ENCODE results near the gene WDFY1. TPM values are rescaled to one million over a fixed set of nuclear protein-coding genes. Genes with fewer than 3 reads are reported as not detected.

Gene WDFY1
- total RNA-seq, 2 experiments from 2014 or later = 33.3 to 45.3 TPM

DNA sequence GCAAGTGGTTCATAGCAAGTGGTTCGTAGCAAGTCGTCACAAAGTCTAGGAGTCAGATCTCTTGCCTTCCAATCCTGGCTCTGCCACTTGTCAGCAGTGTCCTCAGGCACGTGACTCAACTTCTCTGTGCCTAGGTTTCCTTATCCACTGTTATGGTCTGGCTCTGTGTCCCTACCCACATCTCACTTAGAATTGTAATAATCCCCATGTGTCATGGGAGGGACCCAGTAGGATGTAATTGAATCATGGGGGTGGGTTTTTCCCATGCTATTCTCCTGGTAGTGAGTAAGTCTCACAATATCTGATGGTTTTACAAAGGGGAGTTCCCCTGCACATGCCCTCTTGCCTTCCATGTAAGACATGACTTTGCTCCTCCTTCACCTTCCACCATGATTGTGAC lies 55.9 kb downstream of the WDFY1 start:
- H3K27ac ChIP-seq (ENCODE audit: low read depth, low read length, poor library complexity, severe bottlenecking) = no peak overlapping the region
- ChIA-PET CTCF (ENCODE audit: unreplicated experiment) (no interaction called here), POLR2A (no interaction called here)
- H3K9me3 ChIP-seq (ENCODE audit: low read length) = no peaks in the 10 kb centered on the region
- no peaks in the 10 kb centered on the region for H3K9me2 ChIP-seq (ENCODE audit: insufficient read depth, low read length)
- H4K20me1 ChIP-seq (ENCODE audit: insufficient read depth, low read length) = no peaks in the 10 kb centered on the region
- H2AFZ ChIP-seq (ENCODE audit: low read length) = no peak overlapping the region
- no peak for DNase-seq (ENCODE audit: low spot score)
- peaks cover 28% of the 10 kb centered on the region for H3K36me3 ChIP-seq (ENCODE audit: insufficient read depth, low read length)
- H3K4me2 ChIP-seq (ENCODE audit: low read length) = no peak overlapping the region
- H3K79me2 ChIP-seq (ENCODE audit: insufficient read depth, low read depth, low read length) = no peaks in the 10 kb centered on the region
- intact Hi-C loops (cut with micrococcal nuclease; ENCODE audit: unreplicated experiment) = no loop called here
- peaks cover 28% of the 10 kb centered on the region for H3K4me1 ChIP-seq (ENCODE audit: insufficient read depth, low read length, poor library complexity, severe bottlenecking)
- TF ChIP-seq EZH2phosphoT487 (IDR thresholded peaks at IDR 0.05; ENCODE audit: borderline replicate concordance, low read depth, low read length) = no peak
- TF ChIP-seq, protein P1, sequence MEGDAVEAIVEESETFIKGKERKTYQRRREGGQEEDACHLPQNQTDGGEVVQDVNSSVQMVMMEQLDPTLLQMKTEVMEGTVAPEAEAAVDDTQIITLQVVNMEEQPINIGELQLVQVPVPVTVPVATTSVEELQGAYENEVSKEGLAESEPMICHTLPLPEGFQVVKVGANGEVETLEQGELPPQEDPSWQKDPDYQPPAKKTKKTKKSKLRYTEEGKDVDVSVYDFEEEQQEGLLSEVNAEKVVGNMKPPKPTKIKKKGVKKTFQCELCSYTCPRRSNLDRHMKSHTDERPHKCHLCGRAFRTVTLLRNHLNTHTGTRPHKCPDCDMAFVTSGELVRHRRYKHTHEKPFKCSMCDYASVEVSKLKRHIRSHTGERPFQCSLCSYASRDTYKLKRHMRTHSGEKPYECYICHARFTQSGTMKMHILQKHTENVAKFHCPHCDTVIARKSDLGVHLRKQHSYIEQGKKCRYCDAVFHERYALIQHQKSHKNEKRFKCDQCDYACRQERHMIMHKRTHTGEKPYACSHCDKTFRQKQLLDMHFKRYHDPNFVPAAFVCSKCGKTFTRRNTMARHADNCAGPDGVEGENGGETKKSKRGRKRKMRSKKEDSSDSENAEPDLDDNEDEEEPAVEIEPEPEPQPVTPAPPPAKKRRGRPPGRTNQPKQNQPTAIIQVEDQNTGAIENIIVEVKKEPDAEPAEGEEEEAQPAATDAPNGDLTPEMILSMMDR (conservative IDR thresholded peaks at IDR 0.05; ENCODE audit: low read length) = no peak
- BruUV-seq (replicated peaks) = no TSS peak
- no peak overlapping the region for H3K4me3 ChIP-seq (ENCODE audit: low read depth, low read length, poor library complexity, severe bottlenecking)

DNA sequence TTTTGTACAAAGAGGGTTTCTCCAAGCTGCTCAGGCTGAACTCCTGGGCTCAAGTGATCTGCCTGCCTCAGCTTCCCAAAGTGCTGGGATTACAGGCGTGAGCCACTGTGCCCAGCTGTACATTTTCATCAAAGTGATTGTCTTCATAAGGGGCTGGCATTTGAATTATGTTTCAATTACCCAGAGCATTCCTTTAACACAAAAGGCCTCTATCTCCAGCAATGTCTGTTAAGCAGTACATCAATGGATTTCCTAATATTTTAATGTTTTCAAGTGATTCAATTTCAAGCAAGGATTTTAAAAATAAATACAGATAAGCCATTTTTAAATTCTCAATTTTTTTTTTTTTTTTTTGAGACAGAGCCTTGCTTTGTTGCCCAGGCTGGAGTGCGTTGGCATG lies 56.9 kb downstream of the WDFY1 start:
- CTCF ChIA-PET (ENCODE audit: unreplicated experiment) = no interaction called here
- H3K27ac ChIP-seq (ENCODE audit: low read depth, low read length, poor library complexity, severe bottlenecking) = no peak overlapping the region

DNA sequence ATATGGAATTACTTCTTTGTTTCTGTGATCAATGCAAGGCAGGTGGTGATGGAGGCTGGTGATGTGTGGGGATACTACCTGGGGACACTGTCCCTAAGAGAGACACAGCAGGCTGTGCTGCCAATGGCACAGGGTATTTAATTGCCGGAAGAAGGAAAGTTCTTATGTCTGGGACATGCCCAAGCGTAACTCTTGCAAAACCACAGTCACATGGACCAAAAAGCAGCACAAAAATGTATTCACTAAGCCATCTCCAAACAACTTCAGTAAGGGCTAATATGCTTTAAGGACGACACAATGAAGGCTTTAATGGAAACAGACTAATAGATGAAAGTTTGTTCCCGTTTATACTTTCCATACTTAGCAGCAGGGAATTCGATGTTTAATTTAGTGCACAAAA lies 58.0 kb downstream of the WDFY1 start:
- POLR2A ChIA-PET = no interaction called here

More for the DNA sequence above, 56.9 kb downstream of the WDFY1 start:
- POLR2A ChIA-PET = interaction anchor here (0.6 kb wide), 1 partner anchor 86 kb away, joined by 4 read pairs; no protein-coding TSS in a partner anchor
- no peak for TF ChIP-seq EZH2phosphoT487 (IDR thresholded peaks at IDR 0.05; ENCODE audit: borderline replicate concordance, low read depth, low read length)
- TF ChIP-seq, protein P1 (conservative IDR thresholded peaks at IDR 0.05; ENCODE audit: low read length) = no peak
- no peak overlapping the region for H3K4me3 ChIP-seq (ENCODE audit: low read depth, low read length, poor library complexity, severe bottlenecking)
- H3K36me3 ChIP-seq (ENCODE audit: insufficient read depth, low read length) = peaks cover 34% of the 10 kb centered on the region
- BruUV-seq (replicated peaks) = no TSS peak
- no peaks in the 10 kb centered on the region for H4K20me1 ChIP-seq (ENCODE audit: insufficient read depth, low read length)
- no peaks in the 10 kb centered on the region for H3K79me2 ChIP-seq (ENCODE audit: insufficient read depth, low read depth, low read length)
- H3K4me1 ChIP-seq (ENCODE audit: insufficient read depth, low read length, poor library complexity, severe bottlenecking) = peaks cover 18% of the 10 kb centered on the region
- no peak for DNase-seq (ENCODE audit: low spot score)
- intact Hi-C loops (cut with micrococcal nuclease; ENCODE audit: unreplicated experiment) = no loop called here
- no peak overlapping the region for H3K4me2 ChIP-seq (ENCODE audit: low read length)
- no peak overlapping the region for H2AFZ ChIP-seq (ENCODE audit: low read length)
- H3K9me2 ChIP-seq (ENCODE audit: insufficient read depth, low read length) = no peaks in the 10 kb centered on the region
- no peaks in the 10 kb centered on the region for H3K9me3 ChIP-seq (ENCODE audit: low read length)

More for the DNA sequence above, 58.0 kb downstream of the WDFY1 start:
- TF ChIP-seq, protein P1 (conservative IDR thresholded peaks at IDR 0.05; ENCODE audit: low read length) = no peak
- no peak for TF ChIP-seq EZH2phosphoT487 (IDR thresholded peaks at IDR 0.05; ENCODE audit: borderline replicate concordance, low read depth, low read length)
- no peak overlapping the region for H3K27ac ChIP-seq (ENCODE audit: low read depth, low read length, poor library complexity, severe bottlenecking)
- intact Hi-C loops (cut with micrococcal nuclease; ENCODE audit: unreplicated experiment) = no loop called here
- H4K20me1 ChIP-seq (ENCODE audit: insufficient read depth, low read length) = no peaks in the 10 kb centered on the region
- H3K4me2 ChIP-seq (ENCODE audit: low read length) = no peak overlapping the region
- no peaks in the 10 kb centered on the region for H3K9me3 ChIP-seq (ENCODE audit: low read length)
- no peak for DNase-seq (ENCODE audit: low spot score)
- no peaks in the 10 kb centered on the region for H3K9me2 ChIP-seq (ENCODE audit: insufficient read depth, low read length)
- H2AFZ ChIP-seq (ENCODE audit: low read length) = no peak overlapping the region
- peaks cover 39% of the 10 kb centered on the region for H3K36me3 ChIP-seq (ENCODE audit: insufficient read depth, low read length)
- no TSS peak for BruUV-seq (replicated peaks)
- CTCF ChIA-PET (ENCODE audit: unreplicated experiment) = no interaction called here
- peaks cover 13% of the 10 kb centered on the region for H3K4me1 ChIP-seq (ENCODE audit: insufficient read depth, low read length, poor library complexity, severe bottlenecking)
- no peaks in the 10 kb centered on the region for H3K79me2 ChIP-seq (ENCODE audit: insufficient read depth, low read depth, low read length)
- no peak overlapping the region for H3K4me3 ChIP-seq (ENCODE audit: low read depth, low read length, poor library complexity, severe bottlenecking)
